RWPE1 (cell line): ENCODE data around the gene DNMBP.
"Not testable (repeated sequence)": the region's sequence is repeated elsewhere in the genome, so short reads cannot be mapped to it uniquely, and the experiment has no call there.

Experiments used
- CTCF ChIA-PET: fragments of 350-600 bp; sonication (Branson Sonifier 250); formaldehyde crosslinking; extraction: SDS; loops from one replicate; lab custom pipeline; 2021; lab: Yijun Ruan, JAX
- POLR2A ChIA-PET: fragments of 400-600 bp; formaldehyde crosslinking; extraction: SDS; loops from one replicate; lab custom pipeline; 2020; ENCODE audit warnings: antibody characterized with exemption; ENCODE audit not compliant: low non-redundant PET; lab: Yijun Ruan, JAX
- DNase-seq: peaks from one replicate; pipeline ENCODE4 v3.0.0; 2012; ENCODE audit warnings: low spot score
- H3K27ac ChIP-seq: fragments of 450-650 bp; 2 replicates; pipeline ENCODE4 v1.5.1; 2017
- CTCF ChIP-seq: fragments of 450-650 bp; conservative IDR thresholded peaks from 2 replicates; pipeline ENCODE4 v1.5.1; 2017; ENCODE audit warnings: low read depth, mild to moderate bottlenecking

Gene DNMBP

GRCh38 chr10:100020142-100020885 is 10.6 kb upstream of the DNMBP start:
- H3K27ac ChIP-seq = no peak overlapping the region
- POLR2A ChIA-PET = no interaction called here
- no peak for DNase-seq
- CTCF ChIA-PET = interaction anchor here (0.6 to 1.1 kb wide), 3 partner anchors 11 to 186 kb away, joined by 3 to 6 read pairs (median 4); partner anchors contain the start of gene DNMBP
- no peak for TF ChIP-seq CTCF

- POLR2A ChIA-PET = no interaction called here
- no peak for DNase-seq
- no peak overlapping the region for H3K27ac ChIP-seq
- CTCF ChIA-PET = interaction anchor here (0.6 kb wide), 1 partner anchor 104 kb away, joined by 6 read pairs; no protein-coding TSS in a partner anchor
- no peak for TF ChIP-seq CTCF
These were observed 10.0 kb upstream of the DNMBP start for GRCh38 chr10:100019787-100020141.

GRCh38 chr10:100014071-100014762 is 4.5 kb upstream of the DNMBP start:
- no peak overlapping the region for H3K27ac ChIP-seq
- TF ChIP-seq CTCF = no peak
- DNase-seq = no peak
- POLR2A ChIA-PET = no interaction called here
- CTCF ChIA-PET = no interaction called here

- no peak for DNase-seq
- TF ChIP-seq CTCF = no peak
- ChIA-PET POLR2A (no interaction called here), CTCF (no interaction called here)
- H3K27ac ChIP-seq = no peak overlapping the region
These were observed 3.9 kb upstream of the DNMBP start for GRCh38 chr10:100013621-100014020.

GRCh38 chr10:100011906-100012305 is 2.2 kb upstream of the DNMBP start:
- POLR2A ChIA-PET, H3K27ac ChIP-seq, DNase-seq: not testable (repeated sequence)
- CTCF ChIA-PET = interaction anchor here (0.7 kb wide), 1 partner anchor 22 kb away, joined by 3 read pairs; no protein-coding TSS in a partner anchor

DNA sequence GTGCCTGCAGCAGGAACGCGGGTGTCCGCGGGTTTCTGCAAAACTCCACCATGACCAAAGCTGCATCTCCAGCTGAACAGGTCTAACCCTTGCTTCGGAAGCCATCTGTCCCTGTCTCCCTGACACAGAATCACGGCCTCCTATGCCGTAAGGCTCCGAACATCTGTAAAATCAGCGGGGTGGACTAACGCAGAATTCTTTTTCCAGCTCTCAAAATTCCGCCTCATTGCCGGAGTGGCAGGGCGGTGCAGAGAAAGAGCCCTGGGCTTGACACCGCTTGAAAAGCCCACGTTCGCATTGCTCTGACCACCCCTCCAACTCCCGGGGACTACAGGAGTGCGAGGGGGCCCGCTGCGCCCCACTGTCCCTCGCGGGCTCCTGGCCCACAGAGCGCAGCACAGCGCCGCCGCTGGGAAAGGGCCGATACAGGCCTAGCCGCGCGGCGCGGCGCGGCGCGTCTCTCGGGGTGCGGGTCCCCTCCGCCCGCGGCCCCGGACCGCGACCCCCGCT is 409 bp downstream of the DNMBP start:
- no peak for TF ChIP-seq CTCF
- ChIA-PET CTCF (interaction anchor here (0.6 to 2.1 kb wide), 21 partner anchors 9 to 261 kb away, joined by 3 to 14 read pairs (median 4); no protein-coding TSS in a partner anchor), POLR2A (no interaction called here)
- peak; percentile 55 for DNase-seq
- peak overlapping the region; percentile 89 for H3K27ac ChIP-seq
